PC-9 (cell line): ENCODE measurements around the gene PTPRR.

Experiments
- EZH2 ChIP-seq: fragments of 200-600 bp; sonication (generic); IDR thresholded peaks from 2 replicates; pipeline ENCODE4 v1.8.0; 2017; ENCODE audit warnings: antibody characterized with exemption, low read depth
- TF ChIP-seq, protein P1 (sequence below): fragments of 200-600 bp; sonication (generic); conservative IDR thresholded peaks from 2 replicates; pipeline ENCODE4 v1.6.1; 2017; ENCODE audit warnings: mixed run types, antibody characterized with exemption, mild to moderate bottlenecking, moderate library complexity

DNA sequence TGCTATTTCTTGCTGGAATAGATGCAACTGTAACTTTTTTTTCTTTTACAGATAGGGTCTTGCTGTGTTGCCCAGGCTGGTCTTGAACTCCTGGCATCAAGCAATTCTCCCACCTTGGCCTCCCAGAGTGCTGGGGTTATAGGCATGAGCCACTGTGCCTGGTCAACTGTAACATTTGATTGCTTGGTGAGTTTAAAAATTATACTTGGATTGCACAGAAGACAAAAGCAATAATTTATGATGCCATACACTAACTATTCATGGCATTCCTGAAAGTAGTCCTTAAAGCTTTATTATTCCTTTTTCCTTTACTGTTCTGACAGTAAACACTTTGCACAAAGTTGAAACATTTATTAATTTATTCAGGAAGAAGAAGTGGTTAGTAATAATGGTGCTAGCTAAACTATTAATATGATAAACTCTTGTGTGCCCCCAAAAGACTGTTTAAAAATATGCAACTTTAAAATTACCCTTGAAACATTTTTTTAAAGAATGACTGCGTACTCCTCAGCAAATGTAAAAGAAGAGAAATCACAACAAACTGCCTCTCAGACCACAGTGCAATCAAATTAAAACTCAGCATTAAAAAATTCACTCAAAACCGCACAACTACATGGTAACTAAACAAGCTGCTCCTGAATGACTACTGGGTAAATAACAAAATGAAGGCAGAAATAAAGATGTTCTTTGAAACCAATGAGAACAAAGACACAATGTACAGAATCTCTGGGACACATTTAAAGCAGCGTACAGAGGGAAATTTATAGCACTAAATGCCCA, 291.6 kb downstream of the PTPRR start:
- TF ChIP-seq, protein P1, sequence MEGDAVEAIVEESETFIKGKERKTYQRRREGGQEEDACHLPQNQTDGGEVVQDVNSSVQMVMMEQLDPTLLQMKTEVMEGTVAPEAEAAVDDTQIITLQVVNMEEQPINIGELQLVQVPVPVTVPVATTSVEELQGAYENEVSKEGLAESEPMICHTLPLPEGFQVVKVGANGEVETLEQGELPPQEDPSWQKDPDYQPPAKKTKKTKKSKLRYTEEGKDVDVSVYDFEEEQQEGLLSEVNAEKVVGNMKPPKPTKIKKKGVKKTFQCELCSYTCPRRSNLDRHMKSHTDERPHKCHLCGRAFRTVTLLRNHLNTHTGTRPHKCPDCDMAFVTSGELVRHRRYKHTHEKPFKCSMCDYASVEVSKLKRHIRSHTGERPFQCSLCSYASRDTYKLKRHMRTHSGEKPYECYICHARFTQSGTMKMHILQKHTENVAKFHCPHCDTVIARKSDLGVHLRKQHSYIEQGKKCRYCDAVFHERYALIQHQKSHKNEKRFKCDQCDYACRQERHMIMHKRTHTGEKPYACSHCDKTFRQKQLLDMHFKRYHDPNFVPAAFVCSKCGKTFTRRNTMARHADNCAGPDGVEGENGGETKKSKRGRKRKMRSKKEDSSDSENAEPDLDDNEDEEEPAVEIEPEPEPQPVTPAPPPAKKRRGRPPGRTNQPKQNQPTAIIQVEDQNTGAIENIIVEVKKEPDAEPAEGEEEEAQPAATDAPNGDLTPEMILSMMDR: no peak
- no peak for TF ChIP-seq EZH2
